GM23338 (cell line): ENCODE data around the gene ITGB6. TPM values are rescaled to one million over a fixed set of nuclear protein-coding genes. Genes with fewer than 3 reads are reported as not detected.

Source experiments
- ATAC-seq: fragments of 200-7000 bp; cut with Tn5 transposase; 3 replicates; pipeline ENCODE4 v1.9.1; 2020
- DNase-seq: peaks from one replicate; pipeline ENCODE4 v3.0.0-alpha.2; 2015; ENCODE audit warnings: low spot score
- H2AFZ ChIP-seq: fragments of 200-600 bp; sonication (generic); 2 replicates; pipeline ENCODE4 v1.8.0; 2016; ENCODE audit warnings: antibody characterized with exemption, mild to moderate bottlenecking, moderate library complexity
- H3F3A ChIP-seq: fragments of 200-600 bp; sonication (generic); replicated peaks from 2 replicates; pipeline ENCODE4 v1.8.0; 2017; ENCODE audit warnings: antibody characterized with exemption, mixed run types, low read depth
- H3K27ac ChIP-seq: fragments of 200-600 bp; sonication (generic); 2 replicates; pipeline ENCODE4 v1.6.1; 2016; ENCODE audit warnings: low read depth
- H3K27me3 ChIP-seq: fragments of 200-600 bp; sonication (generic); 2 replicates; pipeline ENCODE4 v1.8.0; 2016; ENCODE audit warnings: mild to moderate bottlenecking, mixed run types, moderate library complexity; ENCODE audit not compliant: insufficient read depth
- H3K36me3 ChIP-seq: fragments of 200-600 bp; sonication (generic); 2 replicates; pipeline ENCODE4 v1.8.0; 2016; ENCODE audit warnings: mild to moderate bottlenecking; ENCODE audit not compliant: insufficient read depth
- H3K4me1 ChIP-seq: fragments of 200-600 bp; sonication (generic); 2 replicates; pipeline ENCODE4 v1.8.0; 2016; ENCODE audit warnings: mild to moderate bottlenecking, moderate library complexity; ENCODE audit not compliant: insufficient read depth
- H3K4me2 ChIP-seq: fragments of 200-600 bp; sonication (generic); 2 replicates; pipeline ENCODE4 v1.7.1; 2017; ENCODE audit warnings: mixed run types
- H3K4me3 ChIP-seq: fragments of 200-600 bp; sonication (generic); 2 replicates; pipeline ENCODE4 v1.6.1; 2016; ENCODE audit warnings: mixed run types
- H3K79me2 ChIP-seq: fragments of 200-600 bp; sonication (generic); replicated peaks from 2 replicates; pipeline ENCODE4 v1.8.0; 2017; ENCODE audit warnings: mild to moderate bottlenecking; ENCODE audit not compliant: insufficient read depth
- H3K9me2 ChIP-seq: fragments of 200-600 bp; sonication (generic); 2 replicates; pipeline ENCODE4 v1.8.0; 2017; ENCODE audit not compliant: insufficient read depth
- H4K20me1 ChIP-seq: fragments of 200-600 bp; sonication (generic); replicated peaks from 2 replicates; pipeline ENCODE4 v1.8.0; 2017; ENCODE audit warnings: mild to moderate bottlenecking; ENCODE audit not compliant: insufficient read depth
- H3K27ac Mint-ChIP-seq: 2 replicates; pipeline ENCODE4 v1.8.0; 2020; ENCODE audit warnings: inconsistent platforms, mild to moderate bottlenecking, moderate library complexity, mixed read lengths
- H3K27me3 Mint-ChIP-seq: 3 replicates; pipeline ENCODE4 v1.8.0; 2022; ENCODE audit warnings: low read depth, mild to moderate bottlenecking, moderate library complexity, mixed read lengths, inconsistent platforms; ENCODE audit not compliant: insufficient read depth, poor library complexity
- H3K36me3 Mint-ChIP-seq: 3 replicates; pipeline ENCODE4 v1.8.0; 2021; ENCODE audit warnings: low read depth, mild to moderate bottlenecking, inconsistent platforms, moderate library complexity, mixed read lengths
- H3K4me1 Mint-ChIP-seq: 3 replicates; pipeline ENCODE4 v1.8.0; 2020; ENCODE audit warnings: mild to moderate bottlenecking, inconsistent platforms, mixed read lengths
- H3K4me3 Mint-ChIP-seq: 3 replicates; pipeline ENCODE4 v1.8.0; 2021; ENCODE audit warnings: moderate library complexity, mild to moderate bottlenecking, inconsistent platforms, mixed read lengths
- H3K9me3 Mint-ChIP-seq: 3 replicates; pipeline ENCODE4 v1.8.0; 2020; ENCODE audit warnings: moderate library complexity, mild to moderate bottlenecking, inconsistent platforms, mixed read lengths
- JUNB ChIP-seq: IDR thresholded peaks from one replicate; pipeline ENCODE4 v1.6.1; 2016; ENCODE audit warnings: antibody characterized with exemption; ENCODE audit not compliant: unreplicated experiment
- NANOG ChIP-seq: IDR thresholded peaks from 2 replicates; pipeline ENCODE4 v1.6.1; 2016; ENCODE audit warnings: antibody characterized with exemption, borderline replicate concordance
- ZNF114 ChIP-seq: fragments of 250-450 bp; sonication (Bioruptor Pico); IDR thresholded peaks from 2 replicates; pipeline ENCODE4 v1.5.0; 2020; ENCODE audit warnings: mild to moderate bottlenecking, moderate library complexity
- polyA plus RNA-seq: library from polyadenylated mRNA; unstranded; fragments of >200 nt; fragmentation: Nextera tagmentation; extraction: Ambion mirVana; gene quantifications from 2 replicates; pipeline ENCODE4 v1.2.1, GENCODE V29; 2016
- total RNA-seq: library from RNA; depleted of rRNA; stranded (reverse); fragments of >200 nt; shearing (Covaris generic); gene quantifications from 2 replicates; pipeline ENCODE4 v1.2.3, GENCODE V29; 2014
- TF ChIP-seq, protein P1 (sequence below): fragments of 250-450 bp; sonication (Bioruptor Pico); IDR thresholded peaks from 2 replicates; pipeline ENCODE4 v1.5.0; 2020; ENCODE audit warnings: mild to moderate bottlenecking, moderate library complexity
- TF ChIP-seq, protein P2 (sequence below): IDR thresholded peaks from one replicate; pipeline ENCODE4 v1.6.1; 2018; ENCODE audit warnings: antibody characterized with exemption; ENCODE audit not compliant: unreplicated experiment

The ITGB6 gene
- total and polyA plus RNA-seq, 2 experiments from 2014 or later: not detected

DNA sequence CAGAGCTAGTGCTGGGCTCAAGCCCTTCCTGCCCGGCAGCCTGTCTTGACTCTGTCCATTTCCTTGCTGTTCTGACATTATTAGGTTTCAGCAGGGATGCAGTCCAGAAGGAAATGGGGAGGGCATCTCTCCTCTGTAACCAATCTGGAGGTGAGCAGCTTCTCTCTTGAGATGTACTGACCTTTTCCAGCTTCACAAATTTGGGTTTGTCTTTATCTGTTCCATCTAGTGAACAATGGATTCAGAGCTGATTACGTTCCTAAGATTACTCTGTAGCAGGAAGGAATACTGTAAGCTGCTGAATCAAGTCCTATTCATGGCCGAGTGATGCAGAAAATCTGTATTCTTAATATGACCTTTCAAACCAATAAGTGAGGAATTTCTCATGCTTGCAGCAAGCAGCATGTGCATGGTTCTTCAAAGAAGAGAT lies 148.7 kb downstream of the ITGB6 start:
- H4K20me1 ChIP-seq: no peaks in the 10 kb centered on the region
- H3K4me2 ChIP-seq: no peak overlapping the region
- Mint-ChIP-seq H3K36me3 (no peaks in the 10 kb centered on the region), H3K9me3 (no peaks in the 10 kb centered on the region), H3K27ac (no peak overlapping the region), H3K27me3 (peaks cover 3% of the 10 kb centered on the region), H3K4me1 (peaks cover 32% of the 10 kb centered on the region), H3K4me3 (no peak overlapping the region)
- ATAC-seq (no peak), DNase-seq (no peak)
- no peaks in the 10 kb centered on the region for H3K79me2 ChIP-seq
- no peak overlapping the region for H3K27ac ChIP-seq
- no peaks in the 10 kb centered on the region for H3K9me2 ChIP-seq
- no peaks in the 10 kb centered on the region for H3F3A ChIP-seq
- H3K4me1 ChIP-seq: peaks cover 31% of the 10 kb centered on the region
- no peak for TF ChIP-seq ZNF114
- TF ChIP-seq, protein P1, sequence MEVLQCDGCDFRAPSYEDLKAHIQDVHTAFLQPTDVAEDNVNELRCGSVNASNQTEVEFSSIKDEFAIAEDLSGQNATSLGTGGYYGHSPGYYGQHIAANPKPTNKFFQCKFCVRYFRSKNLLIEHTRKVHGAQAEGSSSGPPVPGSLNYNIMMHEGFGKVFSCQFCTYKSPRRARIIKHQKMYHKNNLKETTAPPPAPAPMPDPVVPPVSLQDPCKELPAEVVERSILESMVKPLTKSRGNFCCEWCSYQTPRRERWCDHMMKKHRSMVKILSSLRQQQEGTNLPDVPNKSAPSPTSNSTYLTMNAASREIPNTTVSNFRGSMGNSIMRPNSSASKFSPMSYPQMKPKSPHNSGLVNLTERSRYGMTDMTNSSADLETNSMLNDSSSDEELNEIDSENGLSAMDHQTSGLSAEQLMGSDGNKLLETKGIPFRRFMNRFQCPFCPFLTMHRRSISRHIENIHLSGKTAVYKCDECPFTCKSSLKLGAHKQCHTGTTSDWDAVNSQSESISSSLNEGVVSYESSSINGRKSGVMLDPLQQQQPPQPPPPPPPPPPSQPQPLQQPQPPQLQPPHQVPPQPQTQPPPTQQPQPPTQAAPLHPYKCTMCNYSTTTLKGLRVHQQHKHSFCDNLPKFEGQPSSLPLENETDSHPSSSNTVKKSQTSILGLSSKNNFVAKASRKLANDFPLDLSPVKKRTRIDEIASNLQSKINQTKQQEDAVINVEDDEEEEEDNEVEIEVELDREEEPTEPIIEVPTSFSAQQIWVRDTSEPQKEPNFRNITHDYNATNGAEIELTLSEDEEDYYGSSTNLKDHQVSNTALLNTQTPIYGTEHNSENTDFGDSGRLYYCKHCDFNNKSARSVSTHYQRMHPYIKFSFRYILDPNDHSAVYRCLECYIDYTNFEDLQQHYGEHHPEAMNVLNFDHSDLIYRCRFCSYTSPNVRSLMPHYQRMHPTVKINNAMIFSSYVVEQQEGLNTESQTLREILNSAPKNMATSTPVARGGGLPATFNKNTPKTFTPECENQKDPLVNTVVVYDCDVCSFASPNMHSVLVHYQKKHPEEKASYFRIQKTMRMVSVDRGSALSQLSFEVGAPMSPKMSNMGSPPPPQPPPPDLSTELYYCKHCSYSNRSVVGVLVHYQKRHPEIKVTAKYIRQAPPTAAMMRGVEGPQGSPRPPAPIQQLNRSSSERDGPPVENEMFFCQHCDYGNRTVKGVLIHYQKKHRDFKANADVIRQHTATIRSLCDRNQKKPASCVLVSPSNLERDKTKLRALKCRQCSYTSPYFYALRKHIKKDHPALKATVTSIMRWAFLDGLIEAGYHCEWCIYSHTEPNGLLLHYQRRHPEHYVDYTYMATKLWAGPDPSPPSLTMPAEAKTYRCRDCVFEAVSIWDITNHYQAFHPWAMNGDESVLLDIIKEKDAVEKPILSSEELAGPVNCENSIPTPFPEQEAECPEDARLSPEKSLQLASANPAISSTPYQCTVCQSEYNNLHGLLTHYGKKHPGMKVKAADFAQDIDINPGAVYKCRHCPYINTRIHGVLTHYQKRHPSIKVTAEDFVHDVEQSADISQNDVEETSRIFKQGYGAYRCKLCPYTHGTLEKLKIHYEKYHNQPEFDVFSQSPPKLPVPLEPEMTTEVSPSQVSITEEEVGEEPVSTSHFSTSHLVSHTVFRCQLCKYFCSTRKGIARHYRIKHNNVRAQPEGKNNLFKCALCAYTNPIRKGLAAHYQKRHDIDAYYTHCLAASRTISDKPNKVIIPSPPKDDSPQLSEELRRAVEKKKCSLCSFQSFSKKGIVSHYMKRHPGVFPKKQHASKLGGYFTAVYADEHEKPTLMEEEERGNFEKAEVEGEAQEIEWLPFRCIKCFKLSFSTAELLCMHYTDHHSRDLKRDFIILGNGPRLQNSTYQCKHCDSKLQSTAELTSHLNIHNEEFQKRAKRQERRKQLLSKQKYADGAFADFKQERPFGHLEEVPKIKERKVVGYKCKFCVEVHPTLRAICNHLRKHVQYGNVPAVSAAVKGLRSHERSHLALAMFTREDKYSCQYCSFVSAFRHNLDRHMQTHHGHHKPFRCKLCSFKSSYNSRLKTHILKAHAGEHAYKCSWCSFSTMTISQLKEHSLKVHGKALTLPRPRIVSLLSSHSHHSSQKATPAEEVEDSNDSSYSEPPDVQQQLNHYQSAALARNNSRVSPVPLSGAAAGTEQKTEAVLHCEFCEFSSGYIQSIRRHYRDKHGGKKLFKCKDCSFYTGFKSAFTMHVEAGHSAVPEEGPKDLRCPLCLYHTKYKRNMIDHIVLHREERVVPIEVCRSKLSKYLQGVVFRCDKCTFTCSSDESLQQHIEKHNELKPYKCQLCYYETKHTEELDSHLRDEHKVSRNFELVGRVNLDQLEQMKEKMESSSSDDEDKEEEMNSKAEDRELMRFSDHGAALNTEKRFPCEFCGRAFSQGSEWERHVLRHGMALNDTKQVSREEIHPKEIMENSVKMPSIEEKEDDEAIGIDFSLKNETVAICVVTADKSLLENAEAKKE: no peak
- no peak for TF ChIP-seq NANOG
- no peak for TF ChIP-seq JUNB
- TF ChIP-seq, protein P2, sequence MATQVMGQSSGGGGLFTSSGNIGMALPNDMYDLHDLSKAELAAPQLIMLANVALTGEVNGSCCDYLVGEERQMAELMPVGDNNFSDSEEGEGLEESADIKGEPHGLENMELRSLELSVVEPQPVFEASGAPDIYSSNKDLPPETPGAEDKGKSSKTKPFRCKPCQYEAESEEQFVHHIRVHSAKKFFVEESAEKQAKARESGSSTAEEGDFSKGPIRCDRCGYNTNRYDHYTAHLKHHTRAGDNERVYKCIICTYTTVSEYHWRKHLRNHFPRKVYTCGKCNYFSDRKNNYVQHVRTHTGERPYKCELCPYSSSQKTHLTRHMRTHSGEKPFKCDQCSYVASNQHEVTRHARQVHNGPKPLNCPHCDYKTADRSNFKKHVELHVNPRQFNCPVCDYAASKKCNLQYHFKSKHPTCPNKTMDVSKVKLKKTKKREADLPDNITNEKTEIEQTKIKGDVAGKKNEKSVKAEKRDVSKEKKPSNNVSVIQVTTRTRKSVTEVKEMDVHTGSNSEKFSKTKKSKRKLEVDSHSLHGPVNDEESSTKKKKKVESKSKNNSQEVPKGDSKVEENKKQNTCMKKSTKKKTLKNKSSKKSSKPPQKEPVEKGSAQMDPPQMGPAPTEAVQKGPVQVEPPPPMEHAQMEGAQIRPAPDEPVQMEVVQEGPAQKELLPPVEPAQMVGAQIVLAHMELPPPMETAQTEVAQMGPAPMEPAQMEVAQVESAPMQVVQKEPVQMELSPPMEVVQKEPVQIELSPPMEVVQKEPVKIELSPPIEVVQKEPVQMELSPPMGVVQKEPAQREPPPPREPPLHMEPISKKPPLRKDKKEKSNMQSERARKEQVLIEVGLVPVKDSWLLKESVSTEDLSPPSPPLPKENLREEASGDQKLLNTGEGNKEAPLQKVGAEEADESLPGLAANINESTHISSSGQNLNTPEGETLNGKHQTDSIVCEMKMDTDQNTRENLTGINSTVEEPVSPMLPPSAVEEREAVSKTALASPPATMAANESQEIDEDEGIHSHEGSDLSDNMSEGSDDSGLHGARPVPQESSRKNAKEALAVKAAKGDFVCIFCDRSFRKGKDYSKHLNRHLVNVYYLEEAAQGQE: no peak
- H3K27me3 ChIP-seq: no peaks in the 10 kb centered on the region
- H2AFZ ChIP-seq: no peak overlapping the region
- no peak overlapping the region for H3K4me3 ChIP-seq
- no peaks in the 10 kb centered on the region for H3K36me3 ChIP-seq
